GM19193 (cell line): ENCODE measurements around the gene MUC12.

Source experiments
- POLR2A ChIP-seq: IDR thresholded peaks from 4 replicates; pipeline ENCODE4 v1.6.1; 2011; ENCODE audit not compliant: insufficient read depth, insufficient read length; ENCODE audit errors: extremely low read depth

The MUC12 gene

DNA sequence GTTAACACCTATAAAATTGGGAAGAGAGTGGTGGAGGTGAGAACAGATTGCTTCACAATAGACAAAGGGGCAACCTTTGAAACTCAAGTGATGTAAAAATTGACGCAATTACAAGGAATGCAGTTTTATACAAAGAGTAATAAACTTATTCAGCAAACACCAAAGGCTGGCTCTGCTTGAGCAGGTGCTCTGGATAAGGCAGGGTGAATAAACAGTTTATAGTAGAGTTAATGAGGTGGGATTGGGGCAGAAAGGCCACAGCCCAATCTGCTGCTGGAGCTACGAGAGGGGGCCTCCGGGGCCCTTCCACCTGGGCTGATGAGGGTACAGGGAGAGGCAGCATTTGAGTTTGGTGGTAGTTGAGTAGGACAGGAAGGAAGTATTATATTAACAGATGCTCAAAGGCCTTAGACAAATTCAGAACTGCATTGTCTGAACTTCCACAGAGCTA, 6.0 kb downstream of the MUC12 start:
- TF ChIP-seq POLR2A, result no peak

DNA sequence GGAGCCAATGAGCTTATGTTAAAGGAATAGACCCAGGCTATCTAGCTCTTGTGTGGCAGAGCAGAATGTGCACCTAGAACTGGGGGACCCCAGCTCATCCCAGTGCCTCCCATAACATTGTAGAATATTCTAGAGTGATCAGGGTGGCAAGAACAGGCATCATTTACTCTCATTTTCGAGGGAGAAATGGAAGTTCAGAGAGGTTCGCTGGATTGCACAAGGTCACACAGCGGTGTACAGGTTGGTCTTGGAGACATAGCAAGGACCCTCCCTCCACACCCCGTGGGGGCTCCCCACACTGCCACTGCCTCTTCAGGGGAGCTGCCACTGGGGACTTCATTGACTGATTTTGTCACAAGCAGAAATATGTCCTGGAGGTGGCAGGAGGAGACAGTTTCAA, 8.9 kb downstream of the MUC12 start:
- no peak for TF ChIP-seq POLR2A

DNA sequence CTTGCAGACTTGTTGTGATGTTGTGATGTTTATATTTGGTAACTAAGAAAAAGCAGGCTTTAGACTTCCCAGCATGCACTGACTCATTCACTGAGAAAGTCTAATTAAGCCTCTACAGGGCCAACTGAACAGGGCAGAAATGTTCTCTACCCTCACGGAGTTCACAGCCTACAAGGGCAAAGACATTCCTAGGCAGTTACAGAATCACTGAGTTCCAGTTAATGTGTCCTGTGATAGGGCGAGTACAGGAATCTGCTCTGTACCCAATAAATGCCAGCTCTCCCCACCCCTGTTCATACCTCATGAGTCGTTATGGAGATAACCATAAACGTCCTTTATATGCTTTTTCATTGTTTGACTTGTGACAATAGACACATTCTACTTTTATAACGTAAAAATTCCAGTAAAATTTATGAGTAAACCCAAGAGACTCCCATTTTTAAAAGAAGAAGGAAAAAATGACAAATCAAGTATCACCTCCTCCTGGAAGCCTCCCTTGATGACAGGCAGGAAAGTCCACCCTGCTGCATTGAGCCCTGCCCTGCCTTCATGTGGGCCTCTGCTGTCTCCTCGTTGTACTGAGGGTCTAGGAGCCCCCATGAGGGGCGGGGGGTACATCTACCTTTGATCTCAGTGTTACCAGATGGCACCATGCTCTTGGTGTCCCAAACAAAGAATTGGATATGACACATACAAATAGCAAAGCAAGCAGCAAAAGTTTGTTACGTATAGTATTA, 14.3 kb downstream of the MUC12 start:
- TF ChIP-seq POLR2A, result no peak

DNA sequence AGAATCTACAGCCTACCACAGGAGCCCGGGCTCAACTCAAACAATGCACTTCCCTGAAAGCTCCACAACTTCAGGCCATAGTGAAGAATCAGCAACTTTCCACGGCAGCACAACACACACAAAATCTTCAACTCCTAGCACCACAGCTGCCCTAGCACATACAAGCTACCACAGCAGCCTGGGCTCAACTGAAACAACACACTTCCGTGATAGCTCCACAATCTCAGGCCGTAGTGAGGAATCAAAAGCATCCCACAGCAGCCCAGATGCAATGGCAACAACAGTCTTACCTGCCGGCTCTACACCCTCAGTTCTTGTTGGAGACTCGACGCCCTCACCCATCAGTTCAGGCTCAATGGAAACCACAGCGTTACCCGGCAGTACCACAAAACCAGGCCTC, 22.3 kb downstream of the MUC12 start:
- no peak for TF ChIP-seq POLR2A

DNA sequence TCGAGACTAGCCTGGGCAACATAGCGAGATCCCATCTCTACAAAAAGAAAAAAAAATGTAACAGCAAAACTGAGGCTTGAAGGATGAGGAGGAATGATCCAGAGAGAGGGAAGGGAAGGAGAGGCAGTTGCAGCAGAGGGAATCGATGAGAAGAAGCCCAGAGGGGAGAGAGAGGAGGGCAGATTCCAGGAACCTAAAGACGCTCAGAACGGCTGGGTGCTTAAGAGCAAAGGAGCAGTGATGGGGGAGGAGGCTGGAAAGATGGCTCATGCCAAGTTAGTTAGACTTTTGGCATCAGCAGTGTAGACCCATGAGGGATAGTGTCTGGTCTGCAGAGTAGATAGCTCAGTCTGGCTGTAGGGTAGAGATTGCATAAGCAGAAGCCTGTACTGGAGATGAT, 40.3 kb downstream of the MUC12 start:
- TF ChIP-seq POLR2A, result no peak

DNA sequence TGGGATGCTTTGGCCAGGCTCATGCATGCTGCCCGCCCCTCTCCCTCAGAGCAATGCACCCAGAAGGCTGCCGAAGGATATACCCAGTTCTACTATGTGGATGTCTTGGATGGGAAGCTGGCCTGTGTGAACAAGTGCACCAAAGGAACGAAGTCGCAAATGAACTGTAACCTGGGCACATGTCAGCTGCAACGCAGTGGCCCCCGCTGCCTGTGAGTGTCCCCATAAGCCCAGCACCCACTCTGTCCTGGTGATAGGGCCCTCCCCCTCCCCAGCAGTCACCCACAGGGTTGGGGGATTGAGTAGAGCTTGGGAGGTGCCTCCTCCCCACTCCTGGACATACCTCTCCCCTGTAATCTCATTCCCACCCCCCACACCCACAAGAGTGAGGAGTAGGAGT, 43.6 kb downstream of the MUC12 start:
- TF ChIP-seq POLR2A, result no peak

DNA sequence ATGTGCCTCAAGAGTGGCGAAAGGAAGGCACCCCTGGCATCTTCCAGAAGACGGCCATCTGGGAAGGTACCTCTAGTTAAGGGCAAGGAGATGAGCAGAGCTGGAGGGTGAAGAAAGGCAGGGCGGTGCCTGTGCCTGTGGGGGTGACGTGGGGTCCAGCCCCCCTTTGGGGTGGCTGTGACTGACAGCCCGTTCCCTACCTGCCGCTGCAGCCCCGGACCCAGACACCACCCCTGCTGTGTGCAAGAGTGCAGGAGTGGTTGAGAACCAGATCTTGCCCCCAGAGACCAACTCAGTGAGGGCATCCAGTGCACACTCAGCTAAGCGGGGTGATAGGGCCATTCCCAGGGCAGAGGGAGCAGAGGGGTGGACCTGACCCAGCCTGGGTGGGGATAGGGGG, 46.3 kb downstream of the MUC12 start:
- no peak for TF ChIP-seq POLR2A

DNA sequence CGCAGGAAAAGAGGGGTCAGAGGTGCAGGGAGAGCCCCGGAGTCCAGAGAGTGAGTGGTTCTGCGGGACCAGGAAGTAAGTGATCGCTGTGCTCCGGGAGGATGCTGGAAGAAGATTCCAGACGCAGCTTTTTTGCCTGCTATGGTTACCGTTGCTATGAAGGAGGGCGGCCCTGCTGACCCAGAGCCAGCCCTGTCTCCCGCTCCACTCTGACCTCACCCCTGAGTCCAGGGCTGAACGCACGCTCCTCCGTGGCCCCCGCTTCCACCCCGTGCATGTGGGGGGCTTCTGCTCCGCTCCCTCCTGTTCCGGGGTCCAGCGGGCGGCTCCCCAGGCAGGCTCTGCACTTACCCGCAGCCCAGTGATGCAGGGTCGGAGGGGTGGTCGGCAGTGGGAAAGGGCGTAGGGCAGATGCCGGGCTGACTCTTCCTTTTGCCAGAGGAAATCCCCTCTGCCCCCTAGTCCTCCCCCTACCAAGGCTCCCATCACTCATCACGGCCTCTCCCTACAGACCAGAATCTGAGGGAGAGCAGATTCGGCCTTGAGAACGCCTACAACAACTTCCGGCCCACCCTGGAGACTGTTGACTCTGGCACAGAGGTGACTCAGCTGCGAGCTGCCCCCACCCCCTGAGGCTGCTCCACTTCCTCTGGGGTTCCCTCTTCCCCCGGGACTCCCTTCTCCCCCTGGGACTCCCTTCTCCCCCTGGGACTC, 47.9 kb downstream of the MUC12 start:
- peak; percentile 67 for TF ChIP-seq POLR2A

DNA sequence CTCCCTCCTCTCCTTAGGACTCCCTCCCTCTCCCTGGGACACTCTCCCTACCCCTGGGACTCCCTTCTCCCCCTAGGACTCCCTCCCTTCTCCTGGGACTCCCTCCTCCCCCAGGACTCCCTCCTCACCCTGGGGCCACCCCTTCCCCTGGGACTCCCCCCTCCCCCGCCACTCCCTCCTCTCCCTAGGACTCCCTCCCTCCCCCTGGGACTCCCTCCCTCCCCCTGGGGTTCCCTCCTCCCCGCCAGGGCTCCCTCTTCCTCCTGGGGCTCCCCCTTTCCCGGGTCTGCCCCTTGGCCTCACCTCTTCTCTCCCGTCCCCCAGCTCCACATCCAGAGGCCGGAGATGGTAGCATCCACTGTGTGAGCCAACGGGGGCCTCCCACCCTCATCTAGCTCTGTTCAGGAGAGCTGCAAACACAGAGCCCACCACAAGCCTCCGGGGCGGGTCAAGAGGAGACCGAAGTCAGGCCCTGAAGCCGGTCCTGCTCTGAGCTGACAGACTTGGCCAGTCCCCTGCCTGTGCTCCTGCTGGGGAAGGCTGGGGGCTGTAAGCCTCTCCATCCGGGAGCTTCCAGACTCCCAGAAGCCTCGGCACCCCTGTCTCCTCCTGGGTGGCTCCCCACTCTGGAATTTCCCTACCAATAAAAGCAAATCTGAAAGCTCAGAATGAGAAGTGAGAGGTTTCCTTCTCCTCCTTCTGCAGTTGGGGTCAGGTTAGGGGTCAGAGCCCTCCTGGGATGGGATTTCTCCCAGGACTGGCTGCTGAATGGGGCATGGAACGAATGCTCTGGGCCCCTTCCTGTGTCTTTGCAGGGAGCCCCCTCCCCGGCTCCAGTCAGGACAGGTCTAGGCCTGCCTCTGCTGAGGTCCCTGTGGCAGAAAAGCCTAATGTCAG, 49.2 kb downstream of the MUC12 start:
- no peak for TF ChIP-seq POLR2A

DNA sequence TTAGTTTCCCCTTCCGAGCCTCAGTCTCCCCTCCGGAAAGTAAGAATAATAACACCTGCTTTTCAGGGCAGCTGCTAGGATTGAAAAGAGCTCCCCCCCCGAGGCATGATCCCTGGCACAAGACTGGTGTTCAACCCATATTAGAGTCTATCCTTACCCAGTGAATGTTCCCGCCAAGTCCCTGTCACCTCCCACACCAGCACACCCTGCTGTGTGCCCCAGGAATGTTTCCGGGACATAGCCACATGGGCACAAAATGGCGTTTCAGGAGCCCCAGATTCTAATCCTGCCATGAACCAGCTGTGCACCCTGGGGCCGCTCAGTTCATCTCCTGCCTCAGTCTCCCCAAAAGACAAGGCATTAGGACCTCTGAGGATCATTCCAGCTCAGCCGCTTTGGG, 51.1 kb downstream of the MUC12 start:
- TF ChIP-seq POLR2A, result no peak

DNA sequence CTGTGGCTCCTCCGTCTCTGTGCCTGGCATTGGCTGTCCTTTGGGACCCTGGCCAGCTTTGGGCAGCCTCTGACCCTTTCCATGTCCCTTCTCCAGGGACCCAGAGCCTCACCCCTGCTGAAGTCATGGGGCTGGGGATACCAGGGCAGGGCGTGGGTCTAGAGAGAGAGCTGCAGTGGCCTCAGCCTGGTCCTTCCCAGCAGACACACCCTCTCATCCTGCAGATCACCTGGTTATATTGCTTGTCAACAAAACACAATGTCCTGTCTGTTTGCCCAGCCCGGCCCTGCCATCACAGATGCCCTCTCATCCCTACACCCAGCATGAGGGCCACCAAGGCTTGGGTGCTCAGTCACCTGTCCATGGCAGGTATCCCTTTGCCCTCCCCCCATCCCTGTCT, 52.3 kb downstream of the MUC12 start:
- TF ChIP-seq POLR2A, result no peak

DNA sequence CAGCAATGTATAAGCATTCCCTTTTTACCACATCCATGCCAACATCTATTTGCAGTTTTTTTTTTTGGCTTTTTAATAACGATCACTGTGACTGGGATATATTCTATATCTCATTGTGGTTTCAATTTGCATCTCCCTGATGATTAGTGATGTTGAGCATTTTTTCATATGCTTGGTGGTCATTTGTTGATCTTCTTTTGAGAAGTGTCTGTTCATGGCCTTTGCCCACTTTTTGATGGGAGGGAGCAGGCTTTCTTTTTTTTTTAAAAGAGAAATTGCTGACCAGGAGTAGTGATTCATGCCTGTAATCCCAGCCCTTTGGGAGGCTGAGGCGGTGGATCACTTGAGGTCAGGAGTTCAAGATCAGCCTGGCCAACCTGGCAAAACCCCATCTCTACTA, 54.5 kb downstream of the MUC12 start:
- TF ChIP-seq POLR2A, result no peak

DNA sequence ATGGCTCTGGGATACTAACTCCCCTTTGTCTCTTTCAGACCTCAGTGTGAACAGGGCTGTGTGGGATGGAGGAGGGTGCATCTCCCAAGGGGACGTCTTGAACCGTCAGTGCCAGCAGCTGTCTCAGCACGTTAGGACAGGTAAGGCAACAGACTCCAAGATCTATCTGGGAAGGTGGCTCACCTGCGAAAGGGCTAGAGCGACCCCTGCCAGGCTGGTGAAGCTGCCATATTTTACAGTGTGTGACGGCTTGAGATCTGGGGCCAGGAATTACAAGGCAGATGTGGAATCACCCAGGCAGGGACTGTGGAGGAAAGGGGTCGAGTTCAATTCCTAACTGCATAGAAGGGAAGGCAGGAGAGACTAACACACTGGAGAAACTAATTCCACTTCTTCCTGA, 61.7 kb downstream of the MUC12 start:
- no peak for TF ChIP-seq POLR2A

DNA sequence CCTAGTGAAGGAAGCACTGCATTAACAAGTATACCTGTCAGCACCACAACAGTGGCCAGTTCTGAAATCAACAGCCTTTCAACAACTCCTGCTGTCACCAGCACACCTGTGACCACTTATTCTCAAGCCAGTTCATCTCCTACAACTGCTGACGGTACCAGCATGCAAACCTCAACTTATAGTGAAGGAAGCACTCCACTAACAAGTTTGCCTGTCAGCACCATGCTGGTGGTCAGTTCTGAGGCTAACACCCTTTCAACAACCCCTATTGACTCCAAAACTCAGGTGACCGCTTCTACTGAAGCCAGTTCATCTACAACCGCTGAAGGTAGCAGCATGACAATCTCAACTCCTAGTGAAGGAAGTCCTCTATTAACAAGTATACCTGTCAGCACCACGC, 66.6 kb downstream of the MUC12 start:
- TF ChIP-seq POLR2A, result no peak

DNA sequence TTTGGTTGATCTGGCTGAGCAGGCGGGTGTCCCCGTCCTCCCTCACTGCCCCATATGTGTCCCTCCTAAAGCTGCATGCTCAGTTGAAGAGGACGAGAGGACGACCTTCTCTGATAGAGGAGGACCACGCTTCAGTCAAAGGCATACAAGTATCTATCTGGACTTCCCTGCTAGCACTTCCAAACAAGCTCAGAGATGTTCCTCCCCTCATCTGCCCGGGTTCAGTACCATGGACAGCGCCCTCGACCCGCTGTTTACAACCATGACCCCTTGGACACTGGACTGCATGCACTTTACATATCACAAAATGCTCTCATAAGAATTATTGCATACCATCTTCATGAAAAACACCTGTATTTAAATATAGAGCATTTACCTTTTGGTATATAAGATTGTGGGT, 89.0 kb downstream of the MUC12 start:
- TF ChIP-seq POLR2A, result no peak
